HCT116 (cell line): ENCODE results near the gene UXT.
"Not testable (repeated sequence)": the region's sequence is repeated elsewhere in the genome, so short reads cannot be mapped to it uniquely, and the experiment has no call there.

Source experiments
- EZH2 ChIP-seq: fragments of 200-600 bp; sonication (generic); IDR thresholded peaks from 2 replicates; pipeline ENCODE4 v1.6.1; 2017; ENCODE audit warnings: antibody characterized with exemption, mixed run types
- JUND ChIP-seq: IDR thresholded peaks from 2 replicates; pipeline ENCODE4 v1.6.1; 2012
- POLR2A ChIP-seq: IDR thresholded peaks from 2 replicates; pipeline ENCODE4 v1.7.0; 2011; ENCODE audit warnings: borderline replicate concordance; ENCODE audit not compliant: insufficient read depth, insufficient read length; ENCODE audit errors: extremely low read depth
- YY1 ChIP-seq: IDR thresholded peaks from 2 replicates; pipeline ENCODE4 v1.6.1; 2011; ENCODE audit warnings: low read length, low read depth, moderate library complexity, mild to moderate bottlenecking; ENCODE audit not compliant: insufficient replicate concordance; ENCODE audit errors: extremely low read depth

DNA sequence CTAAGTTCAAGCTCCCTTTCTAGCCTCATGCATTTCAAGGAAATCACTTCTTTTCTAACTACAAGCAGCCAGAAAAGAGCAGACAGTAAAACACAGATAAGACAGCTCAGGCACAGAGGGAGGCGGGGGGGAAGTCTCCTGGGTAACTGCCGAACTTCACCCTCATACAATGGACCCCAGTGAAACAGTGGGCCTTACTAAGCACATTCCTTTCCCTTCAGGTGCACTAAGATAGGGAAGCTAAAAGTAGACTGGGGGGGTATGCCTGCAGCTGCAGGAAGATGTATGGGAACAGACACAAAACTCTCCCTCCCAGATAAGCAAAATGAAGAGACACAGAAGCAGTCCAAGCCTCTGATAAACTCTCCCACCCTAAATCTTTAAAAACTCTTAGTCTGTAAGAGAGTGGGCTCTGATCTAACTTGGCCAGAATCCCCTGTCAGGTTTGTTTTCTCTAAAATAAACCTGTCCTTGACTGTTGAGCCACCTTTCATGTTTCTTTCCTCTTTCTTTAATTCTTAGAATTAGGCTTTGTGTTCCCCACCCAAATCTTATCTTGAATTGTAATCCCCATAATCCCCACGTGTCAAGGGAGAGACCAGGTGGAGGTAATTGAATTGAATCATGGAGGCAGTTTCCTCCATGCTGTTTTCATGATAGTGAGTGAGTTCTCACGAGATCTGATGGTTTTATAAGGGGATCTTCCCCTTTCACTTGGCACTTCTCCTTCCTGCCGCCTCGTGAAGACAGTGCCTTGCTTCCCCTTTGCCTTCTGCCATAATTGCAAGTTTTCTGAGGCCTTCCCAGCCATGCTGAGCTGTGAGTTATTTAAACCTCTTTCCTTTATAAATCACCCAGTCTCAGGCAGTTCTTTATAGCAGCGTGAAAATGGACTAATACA lies 17.2 kb upstream of the UXT start:
- TF ChIP-seq YY1, POLR2A, JUND, EZH2: not testable (repeated sequence)
